HepG2 (cell line): ENCODE results near the gene ELL. TPM values are rescaled to one million over a fixed set of nuclear protein-coding genes. Genes with fewer than 3 reads are reported as not detected.
A peak's percentile ranks its signal among the peaks of the same experiment; 100 is the strongest.

ENCODE experiments used
- ATAC-seq: fragments of 200-7000 bp; cut with Tn5 transposase; 3 replicates; pipeline ENCODE4 v1.9.1; 2020; ENCODE audit warnings: mild to moderate bottlenecking, moderate library complexity
- BruUV-seq: library from RNA; stranded (reverse); fragments of 400-500 nt; replicated peaks from 2 replicates; lab custom pipeline; 2021; lab: Mats Ljungman, UMichigan
- CTCF ChIA-PET: fragments of 300-600 bp; formaldehyde crosslinking; extraction: SDS; loops from one replicate; lab custom pipeline; 2021; ENCODE audit warnings: low total read pairs, inconsistent platforms, low intra/inter-chr PET ratio; lab: Yijun Ruan, JAX
- POLR2A ChIA-PET: fragments of 350-600 bp; sonication (Branson Sonifier 250); formaldehyde crosslinking; loops from one replicate; lab custom pipeline; 2020; ENCODE audit warnings: antibody characterized with exemption, inconsistent platforms; lab: Yijun Ruan, JAX
- DNase-seq: peaks from one replicate; pipeline ENCODE4 v3.0.0-alpha.2; 2015; ENCODE audit warnings: low spot score
- FAIRE-seq: peaks from 3 replicates; lab custom pipeline; 2011; peaks lifted over from hg19 to GRCh38; lab: Jason Lieb, UNC
- H2AFZ ChIP-seq: one replicate; pipeline ENCODE4 v1.6.1; 2011; ENCODE audit warnings: low read length, inconsistent platforms
- H3K27ac ChIP-seq: fragments of 300-600 bp; 3 replicates; pipeline ENCODE4 v1.8.0; 2011; ENCODE audit warnings: mixed run types, mild to moderate bottlenecking, mixed read lengths, low read length, inconsistent platforms; ENCODE audit not compliant: insufficient read depth; ENCODE audit errors: extremely low read length
- H3K27me3 ChIP-seq, 2 experiments: fragments of 200-600 bp in 1 of 2; 2 replicates in 1 of 2; 3 replicates in 1 of 2; pipeline versions ENCODE4 v1.6.0 to v1.8.0; 2011; ENCODE audit warnings: low read length in 2 of 2, mild to moderate bottlenecking in 2 of 2, moderate library complexity in 2 of 2, inconsistent platforms in 1 of 2; ENCODE audit not compliant: insufficient read depth in 2 of 2, control insufficient read depth in 1 of 2
- H3K36me3 ChIP-seq, 2 experiments: fragments of 200-600 bp in 1 of 2; replicated peaks in 1 of 2; 2 replicates in 1 of 2; 3 replicates in 1 of 2; pipeline versions ENCODE4 v1.5.1 to v1.8.0; 2011; ENCODE audit warnings: low read length in 2 of 2, inconsistent platforms in 1 of 2; ENCODE audit not compliant: insufficient read depth in 2 of 2, control insufficient read depth in 1 of 2
- H3K4me1 ChIP-seq: 2 replicates; pipeline ENCODE4 v1.5.1; 2012; ENCODE audit warnings: low read length, inconsistent platforms; ENCODE audit not compliant: insufficient read depth
- H3K4me2 ChIP-seq: 2 replicates; pipeline ENCODE4 v1.6.0; 2011; ENCODE audit warnings: low read depth, low read length, inconsistent platforms
- H3K4me3 ChIP-seq, 3 experiments: fragments of 200-600 bp in 1 of 3; sonication (generic), shearing (Covaris generic) in 1 of 3; replicated peaks in 1 of 3; 2 replicates each; pipeline ENCODE4 v1.5.1; 2011 to 2016; ENCODE audit warnings: low read length in 3 of 3, inconsistent platforms in 2 of 3, low read depth in 2 of 3, mild to moderate bottlenecking in 2 of 3, control low read depth in 1 of 3, mixed read lengths in 1 of 3; ENCODE audit not compliant: insufficient read depth in 1 of 3
- H3K79me2 ChIP-seq: one replicate; pipeline ENCODE4 v1.6.1; 2011; ENCODE audit warnings: low read length, inconsistent platforms; ENCODE audit not compliant: insufficient read depth
- H3K9ac ChIP-seq: 2 replicates; pipeline ENCODE4 v1.6.0; 2011; ENCODE audit warnings: mild to moderate bottlenecking, low read depth, low read length, inconsistent platforms; ENCODE audit not compliant: insufficient read depth
- H3K9me3 ChIP-seq: 2 replicates; pipeline ENCODE4 v1.5.1; 2012; ENCODE audit warnings: mild to moderate bottlenecking, low read length
- H4K20me1 ChIP-seq: 2 replicates; pipeline ENCODE4 v1.6.0; 2011; ENCODE audit warnings: inconsistent platforms, mild to moderate bottlenecking, low read length, moderate library complexity; ENCODE audit not compliant: insufficient read depth
- RBFOX2 ChIP-seq: fragments of 200-400 bp; formaldehyde crosslinking; IDR thresholded peaks from 2 replicates; pipeline ENCODE4 v1.6.1; 2017; ENCODE audit warnings: low read depth, mild to moderate bottlenecking, low read length
- SIX1 ChIP-seq: sonication (generic); formaldehyde crosslinking; IDR thresholded peaks from 2 replicates; pipeline ENCODE4 v1.4.0; 2020; ENCODE audit warnings: missing genetic modification reagents, borderline replicate concordance
- ZNF335 ChIP-seq: sonication (generic); formaldehyde crosslinking; IDR thresholded peaks from 2 replicates; pipeline ENCODE4 v1.4.0; 2020; ENCODE audit warnings: missing genetic modification reagents
- WGBS: methylation state at CpG from one replicate; pipeline ENCODE4 v1.1.6; 2017; ENCODE audit warnings: low lambda C conversion rate; 5-methylcytosine and 5-hydroxymethylcytosine counted together
- in situ Hi-C: cut with HindIII; loops from 2 replicates; pipeline ENCODE4 v1.10.0; 2017; ENCODE audit warnings: low pct_unique_long_range_greater_than_20kb; ENCODE audit not compliant: extremely low pct_ligation_motif_present
- intact Hi-C: fragments of 100-400 bp; cut with micrococcal nuclease; formaldehyde crosslinking; loops from one replicate; pipeline ENCODE4 v1.10.0; 2022; ENCODE audit not compliant: unreplicated experiment
- polyA plus RNA-seq, 8 experiments: library from polyadenylated mRNA; depleted of rRNA in 3 of 8; stranded (reverse) in 7 of 8; unstranded in 1 of 8; fragments of >200 nt; fragmentation: Illumina TruSeq in 4 of 8; extraction: Trizol in 4 of 8; gene quantifications; 2 replicates each; pipeline versions ENCODE4 v1.2.1 to v1.2.3, GENCODE V29; 2011 to 2016; ENCODE audit warnings: low read depth in 4 of 8, missing spikeins in 1 of 8, mixed read lengths in 1 of 8; ENCODE audit not compliant: insufficient read depth in 1 of 8
- total RNA-seq, 5 experiments: library from RNA; depleted of rRNA; stranded (reverse); fragments of >200 nt; fragmentation: Illumina TruSeq; extraction: Trizol; gene quantifications; 2 replicates each; pipeline ENCODE4 v1.2.3, GENCODE V29; 2016; ENCODE audit warnings: low read depth in 1 of 5
- TF ChIP-seq, protein P1 (sequence below): sonication (generic); formaldehyde crosslinking; IDR thresholded peaks from 2 replicates; pipeline ENCODE4 v1.9.0; 2022; ENCODE audit warnings: missing genetic modification reagents, mild to moderate bottlenecking, borderline replicate concordance
- TF ChIP-seq, protein P2 (sequence below): sonication (generic); formaldehyde crosslinking; IDR thresholded peaks from 2 replicates; pipeline ENCODE4 v1.4.0; 2020; ENCODE audit warnings: missing genetic modification reagents

The ELL gene
- total and polyA plus RNA-seq, 2 of the 13 experiments (the other 11 are each of a cell fraction or from before 2014, with no cell fraction given): 3.7 to 5.4 TPM

DNA sequence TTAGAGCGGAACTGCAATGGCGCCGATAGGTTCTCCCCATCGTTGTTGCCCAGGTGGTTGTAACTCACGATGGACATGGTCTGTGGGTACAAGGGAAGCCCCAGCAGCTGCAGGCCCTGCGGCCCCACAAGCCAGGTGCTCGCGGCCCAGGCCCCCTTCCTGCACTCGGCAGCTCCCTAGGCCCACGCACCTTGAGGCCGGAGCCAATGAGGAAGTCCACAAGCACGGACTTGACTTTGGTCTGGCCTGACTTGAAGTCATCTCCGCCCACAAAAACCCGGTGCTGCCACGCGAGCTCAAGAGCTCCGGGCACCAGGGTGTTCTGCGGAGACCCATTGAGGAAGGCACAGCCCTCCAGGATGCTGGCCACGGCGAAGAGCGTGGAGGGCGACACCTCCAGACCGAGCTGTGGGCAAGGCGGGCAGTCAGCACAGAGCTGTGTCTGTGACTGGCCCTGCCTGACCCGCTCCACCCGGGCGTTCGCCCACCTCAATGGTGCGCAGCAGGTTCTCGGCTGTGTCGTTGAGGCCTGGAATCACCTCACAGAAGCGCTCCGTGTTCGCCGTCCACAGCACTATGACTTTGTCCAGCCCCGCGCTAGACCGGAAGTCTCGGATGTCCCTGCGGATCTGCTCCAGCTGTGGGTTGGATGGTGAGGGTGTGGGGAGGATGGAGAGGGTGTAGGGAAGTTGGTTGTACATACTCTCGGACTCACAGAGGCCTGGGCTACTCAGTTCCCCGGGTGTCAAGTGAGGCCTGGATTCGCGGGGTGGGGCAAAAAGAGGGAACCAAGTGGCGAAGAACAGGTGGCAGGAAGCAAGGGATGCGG is 85.8 kb downstream of the ELL start (continued):
- TF ChIP-seq, protein P1, sequence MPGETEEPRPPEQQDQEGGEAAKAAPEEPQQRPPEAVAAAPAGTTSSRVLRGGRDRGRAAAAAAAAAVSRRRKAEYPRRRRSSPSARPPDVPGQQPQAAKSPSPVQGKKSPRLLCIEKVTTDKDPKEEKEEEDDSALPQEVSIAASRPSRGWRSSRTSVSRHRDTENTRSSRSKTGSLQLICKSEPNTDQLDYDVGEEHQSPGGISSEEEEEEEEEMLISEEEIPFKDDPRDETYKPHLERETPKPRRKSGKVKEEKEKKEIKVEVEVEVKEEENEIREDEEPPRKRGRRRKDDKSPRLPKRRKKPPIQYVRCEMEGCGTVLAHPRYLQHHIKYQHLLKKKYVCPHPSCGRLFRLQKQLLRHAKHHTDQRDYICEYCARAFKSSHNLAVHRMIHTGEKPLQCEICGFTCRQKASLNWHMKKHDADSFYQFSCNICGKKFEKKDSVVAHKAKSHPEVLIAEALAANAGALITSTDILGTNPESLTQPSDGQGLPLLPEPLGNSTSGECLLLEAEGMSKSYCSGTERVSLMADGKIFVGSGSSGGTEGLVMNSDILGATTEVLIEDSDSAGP (CRISPR knock-in tag): 0 out of 2 replicates have a peak, but pooled peaks have one; percentile 30
- no peak for TF ChIP-seq ZNF335
- TF ChIP-seq, all 625 proteins: peak for 6

DNA sequence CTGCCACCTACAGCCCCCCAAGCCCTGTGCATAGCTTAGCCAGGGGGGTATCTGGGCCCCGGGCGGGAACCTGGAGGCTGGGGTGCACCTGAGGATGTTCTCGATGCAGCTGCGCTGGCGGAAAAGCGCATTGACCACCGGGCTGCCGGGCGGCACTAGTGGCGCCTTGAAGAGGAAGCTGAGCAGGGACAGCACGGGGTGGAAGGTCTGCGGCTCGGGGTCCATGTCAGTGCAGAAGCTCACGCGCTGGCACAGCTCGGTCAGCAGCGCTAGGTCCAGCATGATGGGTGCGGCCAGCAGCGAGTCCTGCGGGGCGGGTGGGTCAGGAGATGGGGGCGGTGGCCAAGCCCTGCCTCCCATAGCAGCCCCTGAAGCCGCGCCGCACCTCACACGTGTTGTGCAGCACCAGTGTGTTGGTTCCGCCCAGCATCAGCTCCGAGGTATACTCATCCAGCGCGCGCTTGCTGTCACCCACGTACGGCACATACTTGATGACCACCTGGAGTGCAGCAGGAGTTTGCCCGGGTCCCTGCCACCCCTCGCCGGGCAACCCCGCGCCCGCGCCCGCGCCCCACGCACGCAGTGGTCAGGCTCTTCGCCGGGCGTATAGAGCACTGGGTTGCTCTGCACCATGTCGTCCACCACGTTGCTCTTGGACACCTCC is 86.6 kb downstream of the ELL start:
- POLR2A ChIA-PET: no interaction called here
- no peaks in the 10 kb centered on the region for H3K79me2 ChIP-seq
- CTCF ChIA-PET: no interaction called here

More for the DNA sequence above, 86.6 kb downstream of the ELL start:
- ATAC-seq (no peak), DNase-seq (no peak), FAIRE-seq (no peak)
- Histone ChIP-seq H3K36me3 (peaks cover 1 to 3% of the 10 kb centered on the region in 2 experiments; a peak in 1 of 5 replicates), H3K4me3 (no peak overlapping the region), H3K9ac (no peak overlapping the region), H3K9me3 (no peaks in the 10 kb centered on the region), H3K4me1 (peaks cover 23% of the 10 kb centered on the region), H3K27me3 (no peaks in the 10 kb centered on the region), H3K4me2 (no peak overlapping the region), H4K20me1 (no peaks in the 10 kb centered on the region), H2AFZ (no peak overlapping the region), H3K27ac (no peak overlapping the region)
- BruUV-seq: TSS peak; percentile 59
- 96% methylated on average over 36 of the region's 49 CpGs for WGBS
- TF ChIP-seq SIX1 (no peak), RBFOX2 (0 out of 2 replicates have a peak, but pooled peaks have one; percentile 4)
- TF ChIP-seq, protein P2, sequence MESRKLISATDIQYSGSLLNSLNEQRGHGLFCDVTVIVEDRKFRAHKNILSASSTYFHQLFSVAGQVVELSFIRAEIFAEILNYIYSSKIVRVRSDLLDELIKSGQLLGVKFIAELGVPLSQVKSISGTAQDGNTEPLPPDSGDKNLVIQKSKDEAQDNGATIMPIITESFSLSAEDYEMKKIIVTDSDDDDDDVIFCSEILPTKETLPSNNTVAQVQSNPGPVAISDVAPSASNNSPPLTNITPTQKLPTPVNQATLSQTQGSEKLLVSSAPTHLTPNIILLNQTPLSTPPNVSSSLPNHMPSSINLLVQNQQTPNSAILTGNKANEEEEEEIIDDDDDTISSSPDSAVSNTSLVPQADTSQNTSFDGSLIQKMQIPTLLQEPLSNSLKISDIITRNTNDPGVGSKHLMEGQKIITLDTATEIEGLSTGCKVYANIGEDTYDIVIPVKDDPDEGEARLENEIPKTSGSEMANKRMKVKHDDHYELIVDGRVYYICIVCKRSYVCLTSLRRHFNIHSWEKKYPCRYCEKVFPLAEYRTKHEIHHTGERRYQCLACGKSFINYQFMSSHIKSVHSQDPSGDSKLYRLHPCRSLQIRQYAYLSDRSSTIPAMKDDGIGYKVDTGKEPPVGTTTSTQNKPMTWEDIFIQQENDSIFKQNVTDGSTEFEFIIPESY: peak; percentile 49; the same call in 1 of the 2 replicates
- in situ Hi-C loops: no loop called here
- intact Hi-C loops: no loop called here
